Stomach (tissue), 9 donors: ENCODE data around the gene MRPL41. TPM values are rescaled to one million over a fixed set of nuclear protein-coding genes. Genes with fewer than 3 reads are reported as not detected.

Source experiments
- DNase-seq, 2 donors: peaks; one replicate each; pipeline versions ENCODE4 v3.0.0 to v3.0.0-alpha.2; 2013 to 2019
- H3K27ac ChIP-seq, 5 donors: fragments of 200-600 bp in 4 of 5; sonication (generic) in 4 of 5; one replicate each; pipeline ENCODE4 v1.5.1; 2013 to 2019; ENCODE audit warnings: mild to moderate bottlenecking in 1 of 5, moderate library complexity in 1 of 5
- H3K27me3 ChIP-seq, 3 donors: fragments of 200-600 bp; sonication (generic); one replicate each; pipeline ENCODE4 v1.5.1; 2017 to 2019; ENCODE audit warnings: mixed run types in 1 of 3
- H3K36me3 ChIP-seq, 4 donors: fragments of 200-600 bp; sonication (generic); 1 replicate in 3 of 4; 2 replicates in 1 of 4; pipeline ENCODE4 v1.5.1; 2016 to 2019
- H3K4me1 ChIP-seq, 4 donors: fragments of 200-600 bp; sonication (generic); one replicate each; pipeline ENCODE4 v1.5.1; 2016 to 2019
- H3K4me3 ChIP-seq, 4 donors: fragments of 200-600 bp; sonication (generic) in 3 of 4; one replicate each; pipeline ENCODE4 v1.5.1; 2016 to 2019; ENCODE audit warnings: mild to moderate bottlenecking in 1 of 4
- H3K9me3 ChIP-seq, 4 donors: fragments of 200-600 bp; sonication (generic); one replicate each; pipeline ENCODE4 v1.5.1; 2016 to 2019
- CTCF ChIP-seq, 7 experiments: fragments of 450-650 bp in 4 of 7; fragments of 200-600 bp in 3 of 7; sonication (generic) in 3 of 7; IDR thresholded peaks; one replicate each; pipeline ENCODE4 v1.5.1; 2016 to 2019; ENCODE audit warnings: antibody characterized with exemption in 7 of 7, control low read depth in 2 of 7, mild to moderate bottlenecking in 1 of 7
- EP300 ChIP-seq: sonication (generic); formaldehyde crosslinking; IDR thresholded peaks from one replicate; pipeline ENCODE4 v1.6.1; 2017; ENCODE audit warnings: antibody characterized with exemption
- POLR2A ChIP-seq, 4 donors: fragments of 450-650 bp; IDR thresholded peaks; one replicate each; pipeline ENCODE4 v1.6.1; 2016; ENCODE audit warnings: antibody characterized with exemption in 4 of 4, control low read depth in 2 of 4, mild to moderate bottlenecking in 1 of 4, moderate library complexity in 1 of 4
- POLR2AphosphoS5 ChIP-seq, 3 donors: sonication (generic); formaldehyde crosslinking; IDR thresholded peaks; one replicate each; pipeline ENCODE4 v1.6.1; 2016; ENCODE audit warnings: antibody characterized with exemption in 3 of 3
- WGBS, 5 donors: extraction: QIAGEN DNeasy Blood & Tissue Kit in 3 of 5; methylation state at CpG; one replicate each; pipeline versions ENCODE4 v1.1.5 to v1.1.7; 2013 to 2018; 5-methylcytosine and 5-hydroxymethylcytosine counted together
- intact Hi-C: fragments of 100-400 bp; cut with DNase I; formaldehyde crosslinking; loops from one replicate; pipeline ENCODE4 v1.15.1; 2023; ENCODE audit warnings: low total_unique reads
- polyA plus RNA-seq, 3 donors: library from polyadenylated mRNA; stranded (reverse); fragments of 200-250 nt; gene quantifications; one replicate each; pipeline ENCODE4 v1.2.3, GENCODE V29; 2013
- total RNA-seq, 5 donors: library from RNA; depleted of rRNA; stranded (reverse); fragments of >200 nt; gene quantifications; one replicate each; pipeline versions ENCODE4 v1.1.0 to v1.2.3, GENCODE V29; 2014 to 2016
- donor health status: healthy with polysubstance abuse.
- donor health status: Bipolar disorder and iron deficiency.
- donor health status: healthy.

MRPL41 gene
- total and polyA plus RNA-seq, 8 donors, result 23.3 to 282 (median 101) TPM

- TF ChIP-seq CTCF (IDR thresholded peaks at IDR 0.05) (no peak), POLR2AphosphoS5 (IDR thresholded peaks at IDR 0.05) (no peak), POLR2A (IDR thresholded peaks at IDR 0.05) (no peak), EP300 (no peak)
These were observed 8.3 kb upstream of the MRPL41 start for GRCh38 chr9:137543237-137543963.

GRCh38 chr9:137544176-137544760 lies 7.4 kb upstream of the MRPL41 start:
- intact Hi-C loops, result no loop called here
- peaks cover 3 to 22% (median 21%) of the 10 kb centered on the region in 4 donors for H3K4me1 ChIP-seq
- H3K9me3 ChIP-seq, result no peaks in the 10 kb centered on the region
- H3K4me3 ChIP-seq, result no peak overlapping the region
- WGBS, 5 donors, result 80 to 84% (median 82%) methylated on average over 12 of the region's 12 CpGs
- H3K36me3 ChIP-seq, result peaks cover 8 to 54% (median 45%) of the 10 kb centered on the region in 4 donors
- peak overlapping the region; percentile 25 to 62 (median 53) for H3K27ac ChIP-seq
- DNase-seq, result no peak
- H3K27me3 ChIP-seq, result no peaks in the 10 kb centered on the region
- TF ChIP-seq EP300, result no peak
- TF ChIP-seq POLR2A (IDR thresholded peaks at IDR 0.05), result no peak
- TF ChIP-seq POLR2AphosphoS5 (IDR thresholded peaks at IDR 0.05), result no peak
- no peak for TF ChIP-seq CTCF (IDR thresholded peaks at IDR 0.05)

More at GRCh38 chr9:137543237-137543963, 8.3 kb upstream of the MRPL41 start:
- Histone ChIP-seq H3K9me3 (no peaks in the 10 kb centered on the region), H3K36me3 (peaks cover 8 to 62% (median 54%) of the 10 kb centered on the region in 4 donors), H3K27me3 (no peaks in the 10 kb centered on the region), H3K4me1 (peaks cover 3 to 13% (median 12%) of the 10 kb centered on the region in 4 donors), H3K4me3 (no peak overlapping the region), H3K27ac (no peak overlapping the region)
- WGBS, 5 donors, result 90 to 97% (median 95%) methylated on average over 24 to 25 of the region's 25 CpGs
- DNase-seq, result no peak
- intact Hi-C loops, result no loop called here

- peaks cover 8 to 45% (median 36%) of the 10 kb centered on the region in 4 donors for H3K36me3 ChIP-seq
- WGBS, 5 donors, result 72 to 82% (median 75%) methylated on average over 10 of the region's 10 CpGs
- DNase-seq, result no peak
- no peak overlapping the region for H3K4me3 ChIP-seq
- no peak for TF ChIP-seq POLR2AphosphoS5 (IDR thresholded peaks at IDR 0.05)
- TF ChIP-seq CTCF (IDR thresholded peaks at IDR 0.05), result no peak
- no peaks in the 10 kb centered on the region for H3K27me3 ChIP-seq
- H3K4me1 ChIP-seq, result peaks cover 9 to 31% (median 29%) of the 10 kb centered on the region in 4 donors
- peak overlapping the region in 4 of 5 donors; percentile 44 to 62 (median 56) for H3K27ac ChIP-seq
- H3K9me3 ChIP-seq, result no peaks in the 10 kb centered on the region
- intact Hi-C loops, result no loop called here
These were observed 6.6 kb upstream of the MRPL41 start for GRCh38 chr9:137545123-137545522.

GRCh38 chr9:137547687-137548543 lies 3.8 kb upstream of the MRPL41 start:
- peak overlapping the region in 3 of 5 donors; percentile 29 to 56 (median 34) for H3K27ac ChIP-seq
- peaks cover 18 to 52% (median 49%) of the 10 kb centered on the region in 4 donors for H3K4me1 ChIP-seq
- H3K36me3 ChIP-seq, result peaks cover 3 to 17% (median 9%) of the 10 kb centered on the region in 4 donors
- no peaks in the 10 kb centered on the region for H3K27me3 ChIP-seq
- peak overlapping the region in 1 of 4 donors; percentile 16 for H3K4me3 ChIP-seq
- intact Hi-C loops, result no loop called here
- TF ChIP-seq POLR2A (IDR thresholded peaks at IDR 0.05) (no peak), CTCF (IDR thresholded peaks at IDR 0.05) (no peak), EP300 (no peak), POLR2AphosphoS5 (IDR thresholded peaks at IDR 0.05) (no peak)
- DNase-seq, result peak in 1 of 2 donors; percentile 61
- WGBS, 5 donors, result 45 to 83% (median 66%) methylated on average over 13 to 23 of the region's 23 CpGs
- no peaks in the 10 kb centered on the region for H3K9me3 ChIP-seq
